Measurements from ENCODE around the gene NCOR2. TPM values are rescaled to one million over a fixed set of nuclear protein-coding genes. Genes with fewer than 3 reads are reported as not detected.

NCOR2 gene
- total and polyA plus RNA-seq, 8 donors, result 49.6 to 148 (median 98.6) TPM

DNA sequence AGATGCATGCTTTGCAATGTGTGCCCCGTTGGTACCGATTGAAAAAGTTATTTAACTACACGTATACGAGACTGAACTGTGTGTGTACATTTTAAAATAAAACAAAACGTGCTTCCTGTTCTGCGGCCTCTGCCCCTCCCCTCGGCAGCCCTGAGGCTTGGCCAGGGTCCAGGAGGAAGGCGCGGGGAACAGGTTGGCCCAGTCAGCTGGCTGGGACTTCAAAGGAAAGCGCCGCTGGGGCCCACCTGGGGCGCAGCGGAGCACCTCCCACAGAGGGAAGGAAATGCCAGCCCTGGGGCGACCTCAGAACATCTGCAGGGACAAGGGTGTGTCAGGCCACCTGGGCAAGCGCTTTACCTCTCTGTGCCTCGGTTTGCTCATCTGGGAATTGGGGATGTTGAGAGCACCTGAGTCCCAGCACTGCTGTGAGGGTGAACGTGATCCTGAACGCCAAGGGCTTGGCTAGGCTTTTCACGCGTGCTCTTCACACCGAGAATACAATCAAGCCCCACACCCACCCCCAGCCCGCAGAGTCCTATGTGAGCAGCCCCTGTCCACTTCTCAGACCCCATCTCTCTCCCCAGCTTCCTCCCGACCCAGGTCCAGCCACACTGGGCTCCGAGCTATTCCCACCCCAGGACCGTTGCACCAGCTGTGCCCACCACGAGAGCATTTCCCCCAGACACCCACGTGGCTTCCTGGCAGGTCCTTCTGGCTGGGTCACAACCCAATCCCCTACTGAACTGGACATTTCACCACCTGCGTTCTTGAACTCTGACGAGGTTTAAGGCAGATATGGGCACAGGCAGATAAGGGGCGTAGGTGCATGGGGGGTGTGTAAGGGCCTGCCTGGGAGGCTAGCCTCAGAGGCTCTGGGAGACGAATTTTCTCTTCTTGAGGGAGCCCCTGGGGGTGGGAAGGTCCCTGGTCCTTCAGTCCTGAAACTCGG is 41.9 kb upstream of the NCOR2 start:
- peak overlapping the region; percentile 22 to 71 (median 57) for H3K27ac ChIP-seq
- FAIRE-seq (no peak), ATAC-seq (peak; percentile 88 to 95 (median 94)), DNase-seq (peak; percentile 93 to 99 (median 97))
- peaks cover 7 to 18% (median 14%) of the 10 kb centered on the region in 3 donors for H3K4me1 ChIP-seq
- peak overlapping the region in 2 of 4 donors; percentile 10 to 17 for H3K4me3 ChIP-seq
- H3K36me3 ChIP-seq, result no peaks in the 10 kb centered on the region
- no peaks in the 10 kb centered on the region for H3K9me3 ChIP-seq
- TF ChIP-seq, protein P1, sequence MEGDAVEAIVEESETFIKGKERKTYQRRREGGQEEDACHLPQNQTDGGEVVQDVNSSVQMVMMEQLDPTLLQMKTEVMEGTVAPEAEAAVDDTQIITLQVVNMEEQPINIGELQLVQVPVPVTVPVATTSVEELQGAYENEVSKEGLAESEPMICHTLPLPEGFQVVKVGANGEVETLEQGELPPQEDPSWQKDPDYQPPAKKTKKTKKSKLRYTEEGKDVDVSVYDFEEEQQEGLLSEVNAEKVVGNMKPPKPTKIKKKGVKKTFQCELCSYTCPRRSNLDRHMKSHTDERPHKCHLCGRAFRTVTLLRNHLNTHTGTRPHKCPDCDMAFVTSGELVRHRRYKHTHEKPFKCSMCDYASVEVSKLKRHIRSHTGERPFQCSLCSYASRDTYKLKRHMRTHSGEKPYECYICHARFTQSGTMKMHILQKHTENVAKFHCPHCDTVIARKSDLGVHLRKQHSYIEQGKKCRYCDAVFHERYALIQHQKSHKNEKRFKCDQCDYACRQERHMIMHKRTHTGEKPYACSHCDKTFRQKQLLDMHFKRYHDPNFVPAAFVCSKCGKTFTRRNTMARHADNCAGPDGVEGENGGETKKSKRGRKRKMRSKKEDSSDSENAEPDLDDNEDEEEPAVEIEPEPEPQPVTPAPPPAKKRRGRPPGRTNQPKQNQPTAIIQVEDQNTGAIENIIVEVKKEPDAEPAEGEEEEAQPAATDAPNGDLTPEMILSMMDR (IDR thresholded peaks at IDR 0.05), result no peak
- no peaks in the 10 kb centered on the region for H3K27me3 ChIP-seq
- intact Hi-C loops (cut with DNase I), result no loop called here
- WGBS, 2 donors, result 11 to 13% methylated on average over 32 of the region's 32 CpGs

DNA sequence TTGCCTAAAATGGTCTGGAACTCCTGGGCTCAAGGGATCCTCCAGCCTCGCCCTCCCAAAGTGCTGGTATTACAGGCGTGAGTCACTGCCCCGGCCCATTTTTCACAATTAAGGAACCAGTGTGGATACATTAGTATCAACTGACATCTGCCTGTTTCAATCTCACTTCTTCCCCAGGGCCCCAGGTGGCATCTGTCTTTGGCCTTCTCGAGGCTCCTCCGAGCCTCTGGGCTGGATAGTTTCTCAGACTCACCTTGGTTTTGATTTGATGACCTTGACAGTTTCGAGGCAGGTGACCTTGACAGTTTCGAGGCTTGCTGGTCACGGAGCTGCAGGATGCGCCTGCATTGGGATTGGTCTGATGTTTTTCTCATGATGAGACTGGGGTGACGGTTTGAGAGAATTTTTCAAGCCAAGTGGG is 41.0 kb upstream of the NCOR2 start:
- peak overlapping the region; percentile 22 to 71 (median 57) for H3K27ac ChIP-seq
- H3K27me3 ChIP-seq, result no peaks in the 10 kb centered on the region
- FAIRE-seq (no peak), ATAC-seq (peak in 3 of 4 donors; percentile 6 to 12 (median 7)), DNase-seq (peak in 1 of 6 donors; percentile 12)
- WGBS, 2 donors, result 34 to 45% methylated on average over 10 of the region's 10 CpGs
- no peaks in the 10 kb centered on the region for H3K36me3 ChIP-seq
- intact Hi-C loops (cut with DNase I), result no loop called here
- TF ChIP-seq, protein P1 (IDR thresholded peaks at IDR 0.05), result no peak
- H3K4me1 ChIP-seq, result peaks cover 7 to 18% (median 14%) of the 10 kb centered on the region in 3 donors
- H3K9me3 ChIP-seq, result no peaks in the 10 kb centered on the region
- H3K4me3 ChIP-seq, result peak overlapping the region in 2 of 4 donors; percentile 10 to 17

DNA sequence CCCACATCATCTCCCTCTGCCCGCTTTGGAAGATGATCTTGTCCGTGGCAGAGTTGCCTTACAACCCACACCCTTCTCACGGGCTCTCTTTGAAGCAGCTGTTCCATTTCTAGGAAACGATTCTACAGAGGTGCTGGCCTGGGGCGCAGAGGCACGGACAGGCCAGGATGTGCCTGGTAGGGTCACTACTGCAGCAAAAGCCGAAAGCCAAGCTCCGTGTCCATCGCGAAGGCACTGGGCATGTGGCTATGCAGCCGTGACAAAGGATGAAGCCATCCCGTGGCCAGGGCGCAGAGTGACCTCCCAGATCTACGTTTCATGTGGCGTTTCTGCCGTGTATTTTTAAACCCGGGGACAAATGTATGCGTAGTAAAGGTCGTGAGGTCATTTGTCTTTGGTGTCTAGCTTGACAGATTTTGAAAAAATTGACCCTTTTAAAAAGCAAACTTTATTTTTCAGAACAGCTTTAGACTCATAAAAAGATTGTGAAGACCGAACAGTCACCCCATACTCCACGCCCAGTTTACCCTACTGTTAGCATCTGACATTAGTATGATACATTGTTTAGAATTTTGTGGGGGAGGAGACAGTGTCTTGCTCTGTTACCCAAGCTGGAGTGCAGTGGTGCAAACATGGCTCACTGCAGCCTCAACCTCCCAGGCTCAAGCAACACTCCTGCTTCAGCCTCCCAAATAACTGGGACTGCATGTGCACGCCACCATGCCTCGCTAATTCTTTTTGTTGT is 40.4 kb upstream of the NCOR2 start:
- Histone ChIP-seq H3K27me3 (no peaks in the 10 kb centered on the region), H3K4me3 (no peak overlapping the region), H3K9me3 (no peaks in the 10 kb centered on the region), H3K27ac (peak overlapping the region in 3 of 4 donors; percentile 22 to 71 (median 71)), H3K36me3 (no peaks in the 10 kb centered on the region), H3K4me1 (peaks cover 7 to 18% (median 14%) of the 10 kb centered on the region in 3 donors)
- 92% methylated on average over 23 of the region's 23 CpGs for WGBS, 2 donors
- ATAC-seq, result no peak
- no peak for FAIRE-seq
- intact Hi-C loops (cut with DNase I), result no loop called here
- TF ChIP-seq, protein P1 (IDR thresholded peaks at IDR 0.05), result no peak
- DNase-seq, result peak in 1 of 6 donors; percentile 32

DNA sequence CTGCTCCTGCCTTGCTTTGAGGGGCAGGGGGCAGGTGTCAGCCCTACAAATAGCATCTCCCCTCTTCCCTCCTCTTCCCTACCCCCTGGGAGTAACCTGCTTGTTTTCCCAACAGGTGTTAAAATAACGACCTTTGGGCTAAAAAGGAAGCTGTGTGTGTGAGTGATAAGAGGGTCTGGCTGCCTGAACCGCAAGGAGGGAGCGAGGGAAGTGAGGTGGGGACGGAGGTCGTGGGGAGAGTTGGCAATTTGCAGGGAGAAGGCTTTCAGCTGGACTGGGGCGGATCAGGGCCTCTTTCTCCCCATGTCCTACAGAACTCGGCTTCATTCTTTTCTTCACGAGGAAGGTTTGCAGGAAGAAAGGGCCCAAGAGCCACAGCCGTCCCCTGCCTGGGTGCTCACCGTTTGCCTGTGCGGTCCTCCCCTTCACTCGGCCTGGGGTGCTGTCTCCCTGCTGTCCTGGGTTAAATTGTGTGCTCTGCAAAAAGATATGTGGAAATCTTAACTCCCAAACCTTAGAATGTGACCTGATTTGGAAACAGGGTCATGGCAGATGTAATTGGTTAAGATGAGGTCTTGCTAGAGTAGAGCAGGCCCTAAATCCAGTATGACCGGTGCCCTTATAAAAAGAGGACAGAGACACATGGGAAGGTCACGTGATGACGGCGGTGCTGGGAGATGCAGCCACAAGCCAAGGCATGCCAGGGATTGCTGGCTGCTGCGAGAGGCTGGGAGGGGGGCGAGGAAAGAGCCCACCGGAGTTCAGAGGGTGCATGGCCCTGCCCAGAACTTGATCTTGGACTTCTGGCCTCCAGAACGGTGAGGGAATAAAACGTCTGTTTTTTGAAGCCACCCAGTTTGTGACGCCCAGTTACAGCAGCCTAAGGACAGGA is 38.7 kb upstream of the NCOR2 start:
- 79 to 80% methylated on average over 22 of the region's 22 CpGs for WGBS, 2 donors
- ATAC-seq (no peak), DNase-seq (no peak), FAIRE-seq (no peak)
- Histone ChIP-seq H3K4me3 (no peak overlapping the region), H3K9me3 (no peaks in the 10 kb centered on the region), H3K27ac (no peak overlapping the region), H3K27me3 (no peaks in the 10 kb centered on the region), H3K36me3 (no peaks in the 10 kb centered on the region), H3K4me1 (peaks cover 7 to 18% (median 14%) of the 10 kb centered on the region in 3 donors)
- intact Hi-C loops (cut with DNase I), result no loop called here
- TF ChIP-seq, protein P1 (IDR thresholded peaks at IDR 0.05), result no peak

All from pancreas (tissue), 10 donors.